Endothelial cell of umbilical vein (primary cell): ENCODE measurements around the gene AKAP6. TPM values are rescaled to one million over a fixed set of nuclear protein-coding genes. Genes with fewer than 3 reads are reported as not detected.

ENCODE experiments used
- BruUV-seq: library from RNA; stranded (reverse); fragments of 400-500 nt; replicated peaks from 2 replicates; lab custom pipeline; 2021; lab: Mats Ljungman, UMichigan
- CTCF ChIA-PET: fragments of 300-600, 350-600 bp; sonication (Branson Sonifier 250); formaldehyde crosslinking; loops from one replicate; lab custom pipeline; 2021; ENCODE audit warnings: antibody characterized with exemption, inconsistent platforms; lab: Charles Lee
- POLR2A ChIA-PET: fragments of 300-600, 350-600 bp; sonication (Branson Sonifier 250); formaldehyde crosslinking; loops from one replicate; lab custom pipeline; 2021; ENCODE audit warnings: antibody characterized with exemption, inconsistent platforms; lab: Charles Lee
- DNase-seq: peaks from one replicate; pipeline ENCODE4 v3.0.0-alpha.2; 2011; ENCODE audit warnings: low read depth, low spot score
- FAIRE-seq: peaks from 2 replicates; lab custom pipeline; 2011; peaks lifted over from hg19 to GRCh38; lab: Jason Lieb, UNC
- H2AFZ ChIP-seq: 2 replicates; pipeline ENCODE4 v1.6.0; 2012; ENCODE audit warnings: low read depth, low read length, control low read depth, inconsistent platforms
- H3K27ac ChIP-seq: 2 replicates; pipeline ENCODE4 v1.5.1; 2011; ENCODE audit warnings: low read depth, mild to moderate bottlenecking, control low read depth, low read length, moderate library complexity; ENCODE audit not compliant: insufficient read depth
- H3K27me3 ChIP-seq, 2 experiments: 2 replicates each; pipeline versions ENCODE4 v1.6.0 to v1.6.1; 2011; ENCODE audit warnings: low read length in 2 of 2, mixed read lengths in 1 of 2; ENCODE audit not compliant: control insufficient read depth in 2 of 2, insufficient read depth in 2 of 2
- H3K36me3 ChIP-seq, 2 experiments: 2 replicates in 1 of 2; 3 replicates in 1 of 2; pipeline ENCODE4 v1.5.1; 2011; ENCODE audit warnings: low read length in 2 of 2, mild to moderate bottlenecking in 1 of 2, moderate library complexity in 1 of 2; ENCODE audit not compliant: control insufficient read depth in 2 of 2, insufficient read depth in 2 of 2; ENCODE audit errors: extremely low read depth in 1 of 2
- H3K4me1 ChIP-seq: 3 replicates; pipeline ENCODE4 v1.5.1; 2011; ENCODE audit warnings: mild to moderate bottlenecking, low read length; ENCODE audit not compliant: control insufficient read depth, insufficient read depth; ENCODE audit errors: extremely low read depth
- H3K4me2 ChIP-seq: 2 replicates; pipeline ENCODE4 v1.6.1; 2011; ENCODE audit warnings: low read length, control low read depth, mixed read lengths; ENCODE audit not compliant: insufficient read depth
- H3K4me3 ChIP-seq, 3 experiments: fragments of 200-600 bp in 1 of 3; sonication (generic), shearing (Covaris generic) in 1 of 3; replicated peaks in 1 of 3; 2 replicates each; pipeline ENCODE4 v1.5.1; 2011 to 2016; ENCODE audit warnings: control low read depth in 3 of 3, low read length in 3 of 3, mild to moderate bottlenecking in 2 of 3, inconsistent platforms in 1 of 3, low read depth in 1 of 3, moderate library complexity in 1 of 3; ENCODE audit not compliant: insufficient read depth in 1 of 3
- H3K79me2 ChIP-seq: 2 replicates; pipeline ENCODE4 v1.6.0; 2012; ENCODE audit warnings: low read length, inconsistent platforms; ENCODE audit not compliant: control insufficient read depth, insufficient read depth
- H3K9ac ChIP-seq: replicated peaks from 2 replicates; pipeline ENCODE3; 2011; ENCODE audit warnings: low read length, control low read depth; ENCODE audit not compliant: insufficient read depth; ENCODE audit errors: extremely low read depth
- H3K9me1 ChIP-seq: replicated peaks from 3 replicates; pipeline ENCODE4 v1.6.0; 2011; ENCODE audit warnings: mild to moderate bottlenecking, low read length; ENCODE audit not compliant: control insufficient read depth, insufficient read depth; ENCODE audit errors: extremely low read depth
- H3K9me3 ChIP-seq: replicated peaks from 2 replicates; pipeline ENCODE4 v1.5.1; 2012; ENCODE audit warnings: low read length, inconsistent platforms; ENCODE audit not compliant: control insufficient read depth, insufficient read depth
- H4K20me1 ChIP-seq: replicated peaks from 2 replicates; pipeline ENCODE3; 2011; ENCODE audit warnings: mild to moderate bottlenecking, low read length; ENCODE audit not compliant: control insufficient read depth, insufficient read depth; ENCODE audit errors: extremely low read depth
- CTCF ChIP-seq, 2 donors: IDR thresholded peaks; 1 replicate in 1 of 2; 2 replicates in 1 of 2; pipeline ENCODE4 v1.5.1; 2011; ENCODE audit warnings: low read length in 2 of 2, mild to moderate bottlenecking in 2 of 2, moderate library complexity in 2 of 2, control low read depth in 1 of 2, inconsistent platforms in 1 of 2, low read depth in 1 of 2; ENCODE audit not compliant: insufficient read depth in 1 of 2; ENCODE audit errors: extremely low read depth in 1 of 2
- EZH2 ChIP-seq: IDR thresholded peaks from 2 replicates; pipeline ENCODE4 v1.6.1; 2012; ENCODE audit warnings: borderline replicate concordance, low read depth, mild to moderate bottlenecking, moderate library complexity, low read length, inconsistent platforms; ENCODE audit not compliant: severe bottlenecking
- FOS ChIP-seq: IDR thresholded peaks from 2 replicates; pipeline ENCODE4 v1.6.1; 2011; ENCODE audit warnings: mild to moderate bottlenecking, low read length, moderate library complexity, borderline replicate concordance; ENCODE audit not compliant: insufficient read depth
- GATA2 ChIP-seq: IDR thresholded peaks from 2 replicates; pipeline ENCODE4 v1.7.0; 2011; ENCODE audit warnings: low read depth, mild to moderate bottlenecking, moderate library complexity, mixed read lengths, low read length; ENCODE audit not compliant: insufficient read length, insufficient read depth
- JUN ChIP-seq: IDR thresholded peaks from 2 replicates; pipeline ENCODE4 v1.6.1; 2011; ENCODE audit warnings: borderline replicate concordance, low read depth; ENCODE audit not compliant: insufficient read length, insufficient read depth
- MAX ChIP-seq: IDR thresholded peaks from 2 replicates; pipeline ENCODE4 v1.6.1; 2011; ENCODE audit not compliant: insufficient read depth, insufficient read length
- MYC ChIP-seq: IDR thresholded peaks from one replicate; pipeline ENCODE4 v1.6.1; 2011; ENCODE audit warnings: mild to moderate bottlenecking, low read depth, low read length
- POLR2A ChIP-seq: IDR thresholded peaks from 2 replicates; pipeline ENCODE4 v1.6.1; 2012; ENCODE audit warnings: low read depth, mild to moderate bottlenecking, control low read depth, low read length
- POLR2AphosphoS5 ChIP-seq: IDR thresholded peaks from 2 replicates; pipeline ENCODE4 v1.6.1; 2012; ENCODE audit warnings: low read depth, mild to moderate bottlenecking, control low read depth, low read length, moderate library complexity; ENCODE audit not compliant: insufficient read depth
- dilution Hi-C: fragments of 300-500 bp; cut with MboI; formaldehyde crosslinking; loops from one replicate; pipeline ENCODE4 v1.15.0; 2019; ENCODE audit warnings: low sequenced_read_pairs; ENCODE audit not compliant: extremely low pct_ligation_motif_present
- intact Hi-C: fragments of 100-400 bp; cut with micrococcal nuclease; formaldehyde crosslinking; loops from one replicate; pipeline ENCODE4 v1.10.0; 2022
- polyA plus RNA-seq, 4 experiments: library from polyadenylated mRNA; depleted of rRNA in 3 of 4; stranded (reverse) in 3 of 4; unstranded in 1 of 4; fragments of >200 nt; gene quantifications; 2 replicates each; pipeline versions ENCODE4 v1.2.1 to v1.2.3, GENCODE V29; 2011 to 2012; ENCODE audit warnings: missing spikeins in 1 of 4
- total RNA-seq: library from RNA; stranded (reverse); gene quantifications from 2 replicates; pipeline ENCODE4 v1.2.3, GENCODE V29; 2021

Gene AKAP6
- total and polyA plus RNA-seq, 2 donors (not counting 3 experiments of a cell fraction or from before 2014, with no cell fraction given), result 0.03 to 0.49 TPM

GRCh38 chr14:32814721-32815120 lies 485.6 kb downstream of the AKAP6 start:
- Histone ChIP-seq H3K4me2 (no peak overlapping the region), H3K4me1 (no peaks in the 10 kb centered on the region), H2AFZ (no peak overlapping the region), H4K20me1 (no peaks in the 10 kb centered on the region), H3K79me2 (no peaks in the 10 kb centered on the region), H3K4me3 (no peak overlapping the region), H3K9me1 (no peaks in the 10 kb centered on the region), H3K36me3 (no peaks in the 10 kb centered on the region), H3K27me3 (no peaks in the 10 kb centered on the region), H3K9me3 (no peaks in the 10 kb centered on the region), H3K9ac (no peak overlapping the region), H3K27ac (no peak overlapping the region)
- BruUV-seq, result no TSS peak
- intact Hi-C loops, result no loop called here
- dilution Hi-C loops, result no loop called here
- DNase-seq (no peak), FAIRE-seq (no peak)
- ChIA-PET CTCF (no interaction called here), POLR2A (no interaction called here)
- TF ChIP-seq POLR2AphosphoS5 (no peak), JUN (no peak), CTCF (IDR thresholded peaks at IDR 0.05; ENCODE audit: extremely low read depth in 1 of 2, insufficient read depth in 1 of 2, low read depth in 1 of 2, low read length in 2 of 2) (no peak), FOS (no peak), POLR2A (no peak), MAX (no peak), MYC (no peak), GATA2 (no peak), EZH2 (no peak)
